HG02981 (cell line): ENCODE data around the gene DTNB.
"Not testable (repeated sequence)": the region's sequence is repeated elsewhere in the genome, so short reads cannot be mapped to it uniquely, and the experiment has no call there.

Experiments used
- ATAC-seq: cut with Tn5 transposase; IDR thresholded peaks from one replicate; pipeline ENCODE4 v1.9.1; 2021; ENCODE audit warnings: mild to moderate bottlenecking, moderate library complexity; ENCODE audit not compliant: unreplicated experiment

DTNB gene

DNA sequence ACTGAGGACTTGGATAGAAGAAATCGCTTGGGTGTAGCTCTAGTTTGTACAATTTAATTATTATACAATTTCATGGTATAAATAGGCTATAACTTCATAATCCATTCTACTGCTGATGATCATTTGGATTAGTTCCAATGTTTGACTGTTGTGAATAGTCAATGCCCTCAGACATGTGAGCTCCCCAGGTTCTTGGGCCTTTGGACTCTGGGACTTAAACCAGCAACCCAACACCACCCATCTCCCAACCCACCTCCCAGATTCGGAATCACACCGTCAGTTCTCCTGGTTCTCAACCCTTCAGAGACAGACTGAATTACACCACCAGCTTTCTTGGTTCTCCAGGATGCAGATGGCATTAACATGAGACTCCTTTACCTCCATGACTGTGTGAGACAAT is 247.1 kb downstream of the DTNB start:
- ATAC-seq = no peak

DNA sequence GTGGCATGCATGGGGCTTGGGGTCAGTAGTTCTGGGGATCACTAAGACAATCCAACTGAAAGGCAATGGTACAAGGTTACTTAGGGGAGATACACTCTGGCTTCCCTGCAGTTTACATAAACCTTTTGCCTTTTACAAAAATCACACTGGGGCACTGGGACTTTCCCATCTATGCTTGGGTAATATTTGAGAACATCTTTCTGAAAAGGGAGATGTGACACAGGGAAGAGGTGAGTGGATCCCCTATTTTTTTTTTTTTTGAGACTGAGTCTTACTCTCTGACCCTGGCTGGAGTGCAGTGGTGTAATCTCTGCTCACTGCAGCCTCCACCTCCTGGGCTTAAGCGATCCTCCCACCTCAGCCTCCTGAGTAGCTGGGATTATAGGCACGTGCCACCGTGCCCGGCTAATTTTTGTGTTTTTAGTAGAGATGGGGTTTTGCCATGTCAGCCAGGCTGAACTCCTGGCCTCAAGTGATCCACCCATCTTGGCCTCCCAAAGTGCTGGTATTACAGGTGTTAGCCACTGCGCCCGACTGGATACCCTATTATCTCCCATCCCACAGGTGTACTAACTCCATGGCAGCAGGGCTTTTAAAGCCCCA is 248.8 kb downstream of the DTNB start:
- ATAC-seq = no peak

DNA sequence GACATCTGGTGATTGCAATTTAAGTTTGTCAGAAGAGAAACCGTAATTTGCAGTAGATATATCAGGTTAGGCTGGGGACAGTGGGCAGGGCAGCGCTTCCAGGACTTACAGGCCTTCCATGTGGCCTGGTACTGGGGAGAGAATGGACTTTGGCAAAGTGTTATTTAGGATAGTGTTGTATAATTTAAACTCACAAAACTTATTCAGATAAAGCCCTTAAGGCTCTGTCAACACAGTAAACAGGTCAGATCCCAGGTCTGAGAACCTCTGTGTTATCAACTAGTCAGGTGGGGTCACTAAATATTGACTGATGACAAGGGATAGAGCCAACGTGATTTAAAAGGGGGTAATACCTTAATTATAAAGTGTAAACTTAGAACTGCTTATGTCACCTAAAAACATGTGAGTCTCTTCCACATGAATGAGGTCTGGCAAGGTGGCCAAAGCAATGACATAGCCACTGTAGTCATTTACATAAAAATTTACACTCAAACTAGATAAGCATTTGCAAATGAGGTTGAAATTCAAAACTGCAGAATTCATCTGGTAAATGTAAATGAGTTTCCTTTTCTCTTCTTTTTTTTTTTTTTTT is 251.5 kb downstream of the DTNB start:
- ATAC-seq = no peak

DNA sequence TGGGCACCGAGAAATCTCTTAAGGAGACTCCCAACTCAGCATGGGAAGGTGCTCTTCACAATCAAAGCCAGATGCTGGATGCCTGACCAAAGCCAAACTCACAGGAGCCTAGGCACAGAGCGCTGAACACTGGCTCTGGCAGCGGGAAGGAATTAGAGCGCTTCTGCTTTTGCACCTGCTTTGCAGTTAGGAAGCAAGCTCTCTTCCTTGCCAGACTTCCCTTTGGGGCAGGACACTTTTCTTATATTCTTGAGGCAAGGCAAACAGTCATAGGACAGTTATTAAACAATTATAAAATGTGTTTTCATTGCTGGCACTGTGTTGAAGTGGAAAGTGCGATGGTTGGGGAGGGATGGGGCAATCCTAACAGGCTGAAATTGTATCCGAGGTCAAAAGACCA is 252.1 kb downstream of the DTNB start:
- ATAC-seq = no peak

DNA sequence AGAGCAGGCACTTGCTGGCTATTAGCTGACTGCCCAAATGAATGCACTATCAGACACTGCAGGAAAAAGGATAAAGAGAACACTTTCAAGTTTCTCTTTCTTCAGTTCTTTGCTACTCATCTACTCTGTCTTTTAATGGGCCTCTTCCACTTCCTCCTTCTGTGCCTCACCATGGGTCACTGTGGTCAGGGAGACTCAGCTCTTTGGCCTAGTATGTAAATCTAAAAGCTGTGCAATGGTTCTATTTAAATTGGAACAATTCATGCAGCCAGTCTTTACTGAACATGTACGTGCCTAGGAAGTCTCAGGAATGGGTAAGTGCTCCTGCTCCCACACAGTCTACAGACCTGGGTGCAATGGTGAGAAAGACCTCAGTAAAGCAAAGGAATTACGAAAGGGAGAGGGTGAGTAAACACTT is 252.5 kb downstream of the DTNB start:
- ATAC-seq = peak; percentile 43

DNA sequence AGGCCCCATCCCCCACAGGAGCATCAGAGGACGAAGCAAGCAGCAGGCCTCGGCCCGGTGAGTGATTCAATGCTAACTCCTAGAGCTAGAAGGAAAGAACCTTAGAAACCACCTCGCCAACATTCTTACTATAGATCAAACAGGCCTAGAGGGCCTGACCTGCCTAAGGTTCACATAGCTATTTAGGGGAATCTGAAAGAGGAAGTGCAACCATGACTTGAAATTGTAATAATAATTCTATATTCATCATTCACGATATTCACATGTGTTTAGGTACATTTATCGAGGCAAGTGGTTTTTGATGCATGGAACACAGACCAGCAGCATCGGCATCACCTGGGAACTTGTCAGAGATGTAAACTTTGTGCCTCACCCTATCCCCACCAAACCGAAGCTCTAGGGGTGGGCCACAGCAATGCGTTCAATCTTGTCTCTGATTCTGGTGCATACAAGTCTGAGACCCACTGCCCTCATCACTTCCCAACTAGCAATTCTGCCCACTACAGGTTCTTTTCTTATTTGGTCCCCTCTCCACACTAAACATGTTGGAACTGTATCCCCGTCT is 253.6 kb downstream of the DTNB start:
- ATAC-seq = peak; percentile 69

DNA sequence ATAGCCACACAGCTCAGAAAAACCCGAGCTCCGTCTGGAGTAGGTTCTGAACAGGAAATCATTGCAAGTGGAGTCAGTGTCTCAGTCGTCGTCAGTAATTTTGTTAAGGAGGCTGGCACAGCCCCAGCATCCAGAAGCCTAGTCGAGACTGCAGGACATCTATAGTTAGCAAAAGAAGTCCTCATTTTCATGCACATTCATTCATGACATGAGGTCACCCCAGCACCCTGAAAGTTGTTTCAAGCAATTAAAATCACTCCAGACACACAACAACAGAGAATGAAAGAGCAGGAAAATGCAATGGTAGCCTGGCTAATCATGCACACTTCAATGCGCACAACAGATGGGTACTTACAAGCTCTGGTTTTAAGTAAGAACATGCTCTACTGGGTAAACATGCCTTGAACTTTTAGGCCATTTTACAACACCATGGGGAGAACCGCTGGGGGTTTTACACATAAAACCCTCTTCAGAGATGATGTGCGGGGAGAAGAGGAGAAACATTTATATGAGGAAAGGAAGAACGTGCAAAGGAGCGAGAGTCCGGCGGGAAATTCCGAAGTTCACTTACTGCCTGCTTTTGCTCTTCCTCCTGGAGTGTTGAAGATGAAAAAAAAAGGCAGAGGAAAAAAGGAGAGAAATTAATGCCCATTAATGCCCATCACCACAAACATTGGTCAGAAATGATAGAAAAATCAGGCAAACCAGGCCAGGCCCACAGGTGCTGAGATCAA is 254.3 kb downstream of the DTNB start:
- no peak for ATAC-seq

DNA sequence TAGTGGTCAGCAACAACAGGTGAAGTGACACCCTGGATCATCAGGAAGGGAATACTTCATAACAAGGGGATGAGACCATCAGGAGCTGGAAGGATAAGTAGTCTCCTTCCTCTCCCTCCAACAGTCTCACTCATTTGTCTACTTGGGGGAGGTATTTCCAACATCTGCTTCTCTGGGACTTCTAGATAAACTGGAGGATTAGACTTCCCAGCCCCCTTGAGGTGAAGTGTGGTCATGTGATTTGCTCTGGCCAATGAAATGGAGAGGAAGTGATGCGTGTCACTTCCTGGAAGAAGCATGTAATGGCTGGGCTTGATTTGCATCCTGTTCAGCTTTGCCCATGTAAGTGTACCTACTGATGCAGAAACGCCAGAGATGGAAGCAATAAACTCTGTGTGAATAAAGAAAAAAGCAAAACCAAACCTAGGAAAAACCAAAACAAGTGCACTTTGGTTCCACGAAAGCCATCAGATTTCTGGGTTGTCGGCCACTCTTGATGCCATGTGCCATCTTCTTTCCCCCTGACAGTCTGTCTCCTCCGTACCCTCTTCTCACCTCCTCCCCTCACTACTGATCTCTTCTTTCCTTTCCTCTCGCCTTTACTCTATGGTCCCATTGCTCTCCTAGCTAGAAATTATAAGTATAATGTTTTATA is 255.5 kb downstream of the DTNB start:
- ATAC-seq = no peak

DNA sequence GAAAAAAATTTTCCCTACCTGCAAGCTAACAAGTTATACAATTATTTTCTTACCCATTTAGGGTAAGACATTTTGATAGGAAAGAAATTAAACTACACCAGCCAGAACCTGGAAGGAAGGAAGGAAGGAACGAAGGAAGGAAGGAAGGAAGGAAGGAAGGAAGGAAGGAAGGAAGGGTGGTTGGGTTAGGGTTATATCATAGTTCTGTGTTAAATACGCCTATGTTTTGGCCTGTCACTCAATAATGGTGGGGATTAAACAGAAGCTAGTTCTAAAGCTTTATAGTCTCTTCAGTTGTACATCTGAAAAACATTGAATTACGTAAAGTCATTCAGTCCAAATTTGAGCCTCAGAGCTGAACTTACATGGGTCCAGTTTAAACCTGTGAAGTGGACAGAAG is 256.7 kb downstream of the DTNB start:
- no peak for ATAC-seq

DNA sequence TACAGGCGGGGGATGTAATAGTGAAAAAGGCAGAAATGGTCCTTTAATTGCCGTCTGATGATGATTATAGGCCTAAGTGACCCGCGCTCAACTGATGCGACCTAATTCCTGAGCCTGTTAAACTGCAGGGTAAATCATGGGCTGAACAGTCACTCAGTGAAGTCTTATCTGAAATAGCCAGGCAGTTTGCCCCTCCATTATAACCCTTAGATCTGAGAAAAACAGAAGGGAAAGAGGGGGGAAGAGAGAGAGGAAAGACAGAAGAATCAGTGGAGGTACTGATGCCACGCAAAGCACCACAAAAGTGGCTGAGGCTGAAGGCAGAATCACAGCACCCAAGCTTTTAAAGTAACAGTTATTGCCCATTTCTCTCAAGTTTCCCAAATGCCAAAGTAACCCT is 258.6 kb downstream of the DTNB start:
- no peak for ATAC-seq

DNA sequence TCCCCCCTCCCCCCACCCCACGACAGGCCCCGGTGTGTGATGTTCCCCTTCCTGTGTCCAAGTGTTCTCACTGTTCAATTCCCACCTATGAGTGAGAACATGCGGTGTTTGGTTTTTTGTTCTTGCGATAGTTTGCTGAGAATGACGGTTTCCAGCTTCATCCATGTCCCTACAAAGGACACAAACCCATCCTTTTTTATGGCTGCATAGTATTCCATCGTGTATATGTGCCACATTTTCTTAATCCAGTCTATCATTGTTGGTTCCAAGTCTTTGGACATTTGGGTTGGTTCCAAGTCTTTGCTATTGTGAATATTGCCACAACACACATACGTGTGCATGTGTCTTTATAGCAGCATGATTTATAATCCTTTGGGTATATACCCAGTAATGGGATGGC is 260.0 kb downstream of the DTNB start:
- not testable (repeated sequence) for ATAC-seq

DNA sequence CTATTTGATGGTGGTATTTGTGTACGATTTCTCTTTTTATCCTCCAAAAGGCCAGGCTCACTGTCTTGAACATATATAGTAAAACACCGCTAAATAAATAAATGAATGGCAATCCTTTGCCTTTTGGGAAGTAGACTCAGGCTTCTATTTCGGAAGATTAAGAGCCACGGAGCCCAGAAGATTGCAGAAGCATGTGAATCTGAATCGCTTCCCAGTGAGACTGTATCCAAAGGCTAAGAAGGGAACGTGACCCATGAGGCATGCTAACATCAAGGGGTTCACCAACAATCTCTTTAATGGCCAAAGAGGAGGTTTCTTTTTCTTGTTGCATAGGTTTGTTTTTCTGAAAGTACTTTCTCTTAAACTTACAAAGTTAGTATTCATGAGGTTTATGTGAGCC is 261.6 kb downstream of the DTNB start:
- no peak for ATAC-seq

DNA sequence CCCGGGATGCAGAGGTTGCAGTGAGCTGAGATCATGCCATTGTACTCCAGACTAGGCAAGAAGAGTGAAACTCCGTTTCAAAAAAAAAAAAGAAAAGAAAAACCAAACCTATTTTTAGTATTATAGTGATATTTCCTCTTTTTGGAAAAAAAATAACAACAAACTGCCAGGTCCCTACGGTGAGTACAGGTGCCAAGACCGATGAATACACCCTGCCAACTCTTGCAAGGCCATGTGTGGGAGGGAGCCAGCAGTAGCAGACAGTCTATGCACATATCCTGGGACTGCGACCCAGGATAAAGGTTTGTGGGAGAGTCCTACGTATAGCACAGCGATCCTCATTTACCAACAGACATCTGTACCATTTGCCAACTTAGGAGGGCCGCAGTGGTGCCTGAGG is 262.1 kb downstream of the DTNB start:
- no peak for ATAC-seq

DNA sequence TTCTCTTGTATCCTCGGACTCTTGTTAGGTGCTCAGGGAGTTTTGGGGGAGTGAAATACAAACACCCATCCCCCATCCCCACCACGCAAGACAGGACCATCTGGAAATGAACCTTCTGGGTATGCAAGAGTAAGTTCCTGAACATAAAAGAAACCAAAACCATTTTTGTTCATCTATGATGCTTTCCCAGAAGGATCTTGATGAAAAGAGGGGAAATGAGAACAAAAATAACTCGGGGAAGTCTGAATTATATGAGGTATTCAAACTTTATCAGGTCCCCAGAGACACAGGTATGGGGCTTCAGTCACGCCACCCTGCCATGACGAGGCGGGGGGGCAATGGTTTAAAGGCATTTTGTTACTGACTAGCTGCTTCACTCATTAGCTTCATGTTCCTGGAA is 263.0 kb downstream of the DTNB start:
- no peak for ATAC-seq

DNA sequence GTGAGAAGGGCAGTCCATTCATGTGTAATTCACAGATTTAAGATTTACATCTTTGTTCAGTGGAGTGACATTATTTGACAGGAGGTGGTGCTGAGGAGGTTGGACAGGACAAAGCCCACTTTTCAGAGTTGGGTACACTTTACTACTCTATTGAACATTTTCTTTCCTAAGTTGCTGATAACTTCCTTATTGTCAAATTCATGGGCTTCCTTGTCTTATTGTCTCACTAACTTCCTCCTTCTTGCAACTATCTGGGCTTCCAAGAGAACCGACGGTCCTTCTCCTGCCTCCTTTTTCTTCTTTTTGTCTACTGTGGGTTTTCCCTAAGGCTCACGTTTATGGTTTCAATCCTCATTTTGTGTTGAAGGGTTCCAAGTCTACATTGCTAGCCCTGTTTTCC is 263.9 kb downstream of the DTNB start:
- ATAC-seq = no peak

DNA sequence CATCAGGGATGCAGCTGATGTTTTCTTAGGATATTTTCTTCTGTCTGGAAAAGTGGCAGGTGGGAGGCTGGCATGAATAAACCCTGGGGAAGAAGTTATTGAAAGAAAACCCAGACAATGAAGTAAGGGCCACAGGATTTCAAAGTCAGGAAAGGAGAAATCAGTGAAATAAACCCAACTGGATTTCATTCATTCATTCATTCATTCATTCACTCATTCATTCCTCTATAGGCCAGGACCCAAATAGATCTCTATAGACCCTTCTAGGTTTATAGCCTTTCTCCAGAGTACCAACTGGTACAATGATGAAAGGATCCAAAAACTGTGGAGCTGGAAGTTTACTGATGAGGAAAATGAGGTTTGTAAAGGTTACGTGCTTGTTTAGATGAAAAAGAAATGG is 264.3 kb downstream of the DTNB start:
- no peak for ATAC-seq

DNA sequence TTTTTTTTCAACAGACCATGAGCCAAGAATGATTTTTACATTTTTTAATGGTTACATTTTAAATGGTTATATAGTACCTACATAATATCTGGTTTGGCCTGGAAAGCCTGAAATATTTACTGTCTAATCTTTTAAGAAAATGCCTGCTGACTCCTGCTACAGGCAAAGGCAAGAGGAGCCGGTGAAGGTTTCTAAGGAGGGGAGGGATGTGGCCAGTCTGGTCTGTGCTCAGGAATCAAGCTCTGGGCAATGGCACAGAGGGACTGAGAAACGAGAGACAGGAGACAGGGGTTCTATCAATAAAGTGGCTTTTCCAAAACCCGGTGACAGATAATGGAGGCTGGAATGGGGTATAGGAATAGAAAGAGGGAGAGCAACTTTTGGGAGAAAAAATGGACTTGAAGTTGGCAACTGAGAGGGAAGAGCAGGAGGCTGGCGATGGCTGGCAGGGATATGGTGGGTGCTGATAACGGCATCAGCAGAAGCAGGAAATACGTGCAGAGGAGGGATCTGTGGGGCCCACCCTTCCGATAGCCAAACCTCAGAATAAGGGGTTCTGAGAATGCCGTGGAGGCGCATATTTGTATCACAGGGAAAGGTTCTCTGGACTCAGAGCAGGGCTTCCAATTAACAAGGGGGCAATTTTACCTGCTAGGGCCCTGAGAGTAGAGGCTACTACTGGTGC is 267.6 kb downstream of the DTNB start:
- no peak for ATAC-seq

DNA sequence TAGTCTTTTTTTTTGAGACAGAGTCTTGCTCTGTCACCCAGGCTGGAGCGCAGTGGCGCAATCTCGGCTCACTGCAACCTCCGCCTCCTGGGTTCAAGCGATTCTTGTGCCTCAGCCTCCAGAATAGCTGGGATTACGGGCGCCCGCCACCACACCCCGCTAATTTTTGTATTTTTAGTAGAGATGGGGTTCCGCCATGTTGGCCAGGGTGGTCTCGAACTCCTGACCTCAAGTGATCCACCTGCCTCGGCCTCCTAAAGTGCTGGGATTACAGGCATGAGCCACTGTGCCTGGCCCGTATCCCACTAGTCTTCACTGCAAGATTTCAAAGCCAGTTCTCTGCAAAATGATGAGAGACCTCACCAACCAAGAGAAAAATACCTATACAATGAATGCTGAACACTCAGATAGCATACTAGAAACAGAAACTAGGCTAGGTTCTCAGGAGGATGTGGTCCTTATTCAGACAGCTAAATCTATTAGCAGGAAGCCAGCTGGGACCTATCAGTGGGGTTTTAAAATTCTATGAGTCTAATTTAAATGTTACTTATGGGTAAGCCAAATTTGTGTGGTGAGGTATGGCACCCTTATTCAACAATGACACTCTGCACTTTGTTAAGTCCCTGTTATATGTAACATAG is 270.1 kb downstream of the DTNB start:
- ATAC-seq = peak; percentile 57

DNA sequence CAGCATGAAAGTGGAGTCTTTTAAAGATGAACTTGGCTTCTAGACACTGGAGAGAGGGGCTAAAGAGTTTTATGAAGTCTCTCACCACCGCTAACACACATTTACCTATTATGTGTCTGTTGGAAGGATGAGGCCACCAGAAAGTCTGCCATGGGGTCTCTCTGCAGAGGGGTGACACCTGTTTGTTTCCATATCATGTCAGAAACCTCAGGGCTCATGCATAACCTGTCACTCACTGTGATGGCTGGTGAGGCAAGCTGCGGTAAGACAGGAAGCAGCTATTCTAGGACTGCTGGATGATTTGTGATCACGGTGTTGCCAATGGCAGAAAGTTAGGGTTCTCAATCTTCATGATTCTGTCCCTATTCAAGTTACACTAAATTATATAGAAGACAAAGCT is 270.9 kb downstream of the DTNB start:
- no peak for ATAC-seq

DNA sequence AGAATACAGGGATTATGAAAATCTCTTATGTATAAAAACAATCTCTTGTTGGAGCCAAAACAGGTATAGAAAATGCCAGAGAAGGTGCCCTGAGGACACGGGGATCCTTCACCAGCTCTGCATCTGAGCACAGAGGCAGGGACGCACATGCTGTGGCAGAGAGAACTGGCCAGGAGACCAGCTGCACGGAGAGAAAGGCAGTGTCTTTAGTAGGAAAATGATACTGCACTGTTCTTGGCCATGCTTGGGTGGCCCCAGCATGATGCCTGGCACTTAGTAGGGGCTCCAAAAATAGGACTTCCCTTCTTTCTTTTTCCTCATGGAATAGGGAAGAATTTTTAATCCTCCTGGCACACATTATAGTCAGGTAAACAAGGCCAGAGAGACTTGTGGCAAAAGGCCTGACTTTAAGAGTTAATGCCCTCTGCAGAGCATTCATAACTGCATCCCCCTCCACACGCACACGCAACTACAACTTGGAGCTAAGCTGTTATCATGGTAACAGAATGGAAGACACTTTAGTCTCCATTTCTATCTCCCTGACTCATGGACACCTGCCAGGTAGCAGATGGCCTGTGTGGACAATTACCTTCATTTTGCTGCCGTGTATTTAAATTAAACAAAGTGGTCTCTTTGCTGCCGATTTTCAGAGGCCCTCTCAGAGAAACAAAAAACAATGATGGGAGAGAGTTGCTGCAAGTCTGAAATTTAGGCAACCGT is 271.9 kb downstream of the DTNB start:
- ATAC-seq = no peak
